IPS-18a (cell line): ENCODE data around the gene KTI12.
"Not testable (repeated sequence)": the region's sequence is repeated elsewhere in the genome, so short reads cannot be mapped to it uniquely, and the experiment has no call there.

Experiments used
- H3K27ac ChIP-seq: one replicate; pipeline ENCODE4 v1.5.1; 2013; ENCODE audit warnings: low read length
- H3K27me3 ChIP-seq: one replicate; pipeline ENCODE4 v1.6.1; 2013; ENCODE audit warnings: mild to moderate bottlenecking, low read length; ENCODE audit not compliant: control insufficient read depth, insufficient read depth
- H3K36me3 ChIP-seq: one replicate; pipeline ENCODE4 v1.6.1; 2013; ENCODE audit warnings: low read depth, low read length; ENCODE audit not compliant: control insufficient read depth
- H3K4me1 ChIP-seq: one replicate; pipeline ENCODE4 v1.6.1; 2013; ENCODE audit warnings: low read depth, low read length; ENCODE audit not compliant: control insufficient read depth
- H3K4me3 ChIP-seq: one replicate; pipeline ENCODE4 v1.5.1; 2013; ENCODE audit warnings: low read length
- H3K9ac ChIP-seq: one replicate; pipeline ENCODE4 v1.6.1; 2013; ENCODE audit warnings: mild to moderate bottlenecking, low read length, moderate library complexity
- H3K9me3 ChIP-seq: one replicate; pipeline ENCODE4 v1.6.1; 2013; ENCODE audit warnings: low read depth, low read length; ENCODE audit not compliant: control insufficient read depth

Gene KTI12, protein sequence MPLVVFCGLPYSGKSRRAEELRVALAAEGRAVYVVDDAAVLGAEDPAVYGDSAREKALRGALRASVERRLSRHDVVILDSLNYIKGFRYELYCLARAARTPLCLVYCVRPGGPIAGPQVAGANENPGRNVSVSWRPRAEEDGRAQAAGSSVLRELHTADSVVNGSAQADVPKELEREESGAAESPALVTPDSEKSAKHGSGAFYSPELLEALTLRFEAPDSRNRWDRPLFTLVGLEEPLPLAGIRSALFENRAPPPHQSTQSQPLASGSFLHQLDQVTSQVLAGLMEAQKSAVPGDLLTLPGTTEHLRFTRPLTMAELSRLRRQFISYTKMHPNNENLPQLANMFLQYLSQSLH

GRCh38 chr1:52033190-52034049 is at the start of gene KTI12:
Gene KTI12 (minus strand): TSS chr1:52033810. CDS start chr1:52033761, 49 bp downstream.
- H3K27ac ChIP-seq, result peak within 1 kb of the TSS; percentile 15
- peak within 1 kb of the TSS; percentile 87 for H3K4me3 ChIP-seq
- H3K4me1 ChIP-seq, result peaks cover 11% of the 10 kb centered on the region
- H3K36me3 ChIP-seq, result peaks cover 3% of the 10 kb centered on the region
- H3K9ac ChIP-seq, result peak within 1 kb of the TSS; percentile 76
- no peaks in the 10 kb centered on the region for H3K9me3 ChIP-seq
- H3K27me3 ChIP-seq, result no peaks in the 10 kb centered on the region

GRCh38 chr1:52080014-52080415 is 46.4 kb upstream of the KTI12 start:
- Histone ChIP-seq H3K9ac (no peak overlapping the region), H3K4me1 (no peaks in the 10 kb centered on the region)

DNA sequence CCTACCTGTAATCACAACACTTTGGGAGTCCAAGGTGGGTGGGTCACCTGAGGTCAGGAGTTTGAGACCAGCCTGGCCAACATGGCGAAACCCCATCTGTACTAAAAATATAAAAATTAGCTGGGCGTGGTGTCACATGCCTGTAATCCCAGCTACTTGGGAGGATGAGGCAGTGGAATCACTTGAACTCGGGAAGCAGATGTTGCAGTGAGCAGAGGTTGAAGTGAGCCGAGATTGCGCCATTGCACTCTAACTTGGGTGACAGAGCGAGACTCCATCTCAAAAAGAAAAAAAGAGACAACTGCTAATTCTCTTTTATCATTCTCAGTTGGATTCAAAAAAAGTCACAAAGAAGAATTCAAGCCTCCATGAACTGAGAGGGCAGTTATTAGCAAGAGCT is 43.7 kb upstream of the KTI12 start:
- not testable (repeated sequence) for H3K27ac ChIP-seq, H3K9me3 ChIP-seq

More at GRCh38 chr1:52080014-52080415, 46.4 kb upstream of the KTI12 start:
- H3K4me3 ChIP-seq, result no peak overlapping the region
- no peak overlapping the region for H3K27ac ChIP-seq
- peaks cover 28% of the 10 kb centered on the region for H3K36me3 ChIP-seq
- no peaks in the 10 kb centered on the region for H3K27me3 ChIP-seq
- H3K9me3 ChIP-seq, result no peaks in the 10 kb centered on the region

GRCh38 chr1:52072291-52072690 is 38.7 kb upstream of the KTI12 start:
- Histone ChIP-seq H3K27me3 (no peaks in the 10 kb centered on the region), H3K36me3 (peaks cover 38% of the 10 kb centered on the region), H3K4me3 (no peak overlapping the region), H3K9ac (no peak overlapping the region), H3K27ac (no peak overlapping the region), H3K4me1 (no peaks in the 10 kb centered on the region), H3K9me3 (no peaks in the 10 kb centered on the region)

More for the DNA sequence above, 43.7 kb upstream of the KTI12 start:
- H3K9ac ChIP-seq, H3K4me3 ChIP-seq, H3K27me3 ChIP-seq, H3K4me1 ChIP-seq: not testable (repeated sequence)
- H3K36me3 ChIP-seq, result peaks cover 28% of the 10 kb centered on the region

DNA sequence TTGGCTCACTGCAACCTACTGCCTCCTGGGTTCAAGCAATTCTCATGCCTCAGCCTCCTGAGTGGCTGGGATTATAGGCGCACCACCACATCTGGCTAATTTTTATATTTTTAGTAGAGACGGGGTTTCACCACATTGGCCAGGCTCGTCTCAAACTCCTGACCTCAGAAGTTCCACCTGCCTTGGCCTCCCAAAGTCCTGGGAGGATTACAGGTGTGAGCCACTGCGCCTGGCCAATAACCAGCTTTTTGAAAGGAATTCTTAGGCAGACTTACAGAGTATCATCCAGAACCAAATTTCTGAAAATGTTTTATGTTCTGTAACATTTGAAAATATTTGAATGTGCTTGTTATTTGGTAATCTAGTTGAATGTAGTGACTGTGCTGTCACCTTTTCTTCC is 37.1 kb upstream of the KTI12 start:
- no peaks in the 10 kb centered on the region for H3K27me3 ChIP-seq
- H3K27ac ChIP-seq, result no peak overlapping the region
- no peak overlapping the region for H3K9ac ChIP-seq
- H3K9me3 ChIP-seq, result no peaks in the 10 kb centered on the region
- H3K4me3 ChIP-seq, result no peak overlapping the region
- H3K36me3 ChIP-seq, result peaks cover 45% of the 10 kb centered on the region
- no peaks in the 10 kb centered on the region for H3K4me1 ChIP-seq

DNA sequence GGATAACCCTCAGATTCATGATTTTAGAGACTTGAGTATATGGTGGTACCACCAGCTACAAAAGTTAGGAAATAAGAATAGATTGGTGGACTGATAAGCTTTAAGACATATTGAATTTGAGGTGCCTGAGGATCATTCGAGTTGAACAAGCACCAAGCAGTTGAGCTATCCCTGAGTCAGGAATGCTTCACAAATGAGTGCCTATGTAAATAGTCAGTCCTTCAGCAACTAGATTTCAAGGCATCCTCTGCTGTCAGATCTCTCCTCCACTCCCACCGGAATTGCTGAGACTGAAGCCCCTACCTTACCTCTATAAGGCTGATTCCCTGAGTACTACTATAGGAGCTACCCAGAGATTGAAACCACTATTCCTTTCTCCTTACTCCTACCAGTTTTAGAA is 29.6 kb upstream of the KTI12 start:
- Histone ChIP-seq H3K9ac (no peak overlapping the region), H3K27ac (no peak overlapping the region), H3K4me3 (no peak overlapping the region), H3K36me3 (peaks cover 71% of the 10 kb centered on the region), H3K9me3 (no peaks in the 10 kb centered on the region), H3K27me3 (no peaks in the 10 kb centered on the region), H3K4me1 (peaks cover 1% of the 10 kb centered on the region)

GRCh38 chr1:52060822-52061221 is 27.2 kb upstream of the KTI12 start:
- H3K27ac ChIP-seq, result no peak overlapping the region
- no peak overlapping the region for H3K9ac ChIP-seq
- no peaks in the 10 kb centered on the region for H3K9me3 ChIP-seq
- H3K36me3 ChIP-seq, result peaks cover 53% of the 10 kb centered on the region
- H3K27me3 ChIP-seq, result no peaks in the 10 kb centered on the region
- peaks cover 12% of the 10 kb centered on the region for H3K4me1 ChIP-seq
- H3K4me3 ChIP-seq, result no peak overlapping the region

GRCh38 chr1:52059888-52060287 is 26.3 kb upstream of the KTI12 start:
- Histone ChIP-seq H3K36me3 (peaks cover 44% of the 10 kb centered on the region), H3K27ac (no peak overlapping the region), H3K9ac (no peak overlapping the region), H3K27me3 (no peaks in the 10 kb centered on the region), H3K4me3 (no peak overlapping the region), H3K4me1 (peaks cover 12% of the 10 kb centered on the region), H3K9me3 (no peaks in the 10 kb centered on the region)

DNA sequence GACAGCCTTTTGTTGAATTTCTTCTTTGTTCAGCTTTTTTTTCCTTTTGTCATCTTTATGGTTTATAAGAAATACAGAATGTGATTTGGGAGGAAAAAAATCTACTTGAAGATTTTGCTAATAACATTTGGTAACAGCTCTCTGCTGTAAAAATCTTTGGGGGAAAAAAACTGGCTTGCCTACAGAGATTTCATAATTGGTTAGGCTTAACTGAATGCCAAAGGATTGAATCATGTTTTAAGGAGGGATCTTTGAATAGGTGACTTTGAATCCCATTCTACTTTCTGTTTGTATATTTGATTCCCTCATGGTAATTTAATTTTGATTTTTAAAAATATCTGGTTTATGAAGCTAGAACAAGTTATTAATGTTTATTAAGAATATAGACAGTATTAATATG is 25.7 kb upstream of the KTI12 start:
- Histone ChIP-seq H3K4me3 (no peak overlapping the region), H3K36me3 (peaks cover 38% of the 10 kb centered on the region), H3K9me3 (no peaks in the 10 kb centered on the region), H3K4me1 (peaks cover 12% of the 10 kb centered on the region), H3K9ac (no peak overlapping the region), H3K27ac (no peak overlapping the region), H3K27me3 (no peaks in the 10 kb centered on the region)

DNA sequence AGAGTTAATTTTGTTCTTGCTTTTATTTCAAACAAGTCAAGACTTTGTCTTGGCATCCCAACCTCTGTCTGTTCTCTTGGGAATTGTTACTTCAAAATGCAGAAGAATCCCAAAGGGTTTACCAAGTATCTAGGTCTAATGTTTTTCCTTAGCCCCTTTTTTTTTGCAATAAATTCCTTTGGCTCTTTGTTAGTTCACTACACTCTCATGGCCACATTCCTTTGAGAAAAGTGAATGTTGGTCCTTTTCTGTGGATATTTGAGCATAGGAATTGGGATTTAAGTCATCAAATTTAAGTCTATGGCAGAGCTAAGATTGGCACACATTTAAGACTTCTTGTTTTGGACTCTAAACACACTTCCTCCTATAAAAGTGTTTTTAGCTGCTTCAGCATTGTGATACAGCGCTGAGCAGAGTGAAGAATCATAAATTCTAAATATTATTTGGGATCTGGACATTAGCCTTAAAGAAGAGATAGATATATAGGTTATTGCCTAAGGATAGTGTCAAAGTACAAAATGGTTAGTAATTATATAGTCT is 24.3 kb upstream of the KTI12 start:
- Histone ChIP-seq H3K9me3 (no peaks in the 10 kb centered on the region), H3K27me3 (no peaks in the 10 kb centered on the region), H3K4me1 (peaks cover 17% of the 10 kb centered on the region), H3K36me3 (peaks cover 25% of the 10 kb centered on the region), H3K9ac (peak overlapping the region; percentile 99), H3K4me3 (peak overlapping the region; percentile 99), H3K27ac (no peak overlapping the region)

GRCh38 chr1:52057255-52057654 is 23.6 kb upstream of the KTI12 start:
- peak overlapping the region; percentile 99 for H3K4me3 ChIP-seq
- peaks cover 17% of the 10 kb centered on the region for H3K4me1 ChIP-seq
- H3K27me3 ChIP-seq, result no peaks in the 10 kb centered on the region
- peak overlapping the region; percentile 25 for H3K27ac ChIP-seq
- H3K36me3 ChIP-seq, result peaks cover 20% of the 10 kb centered on the region
- no peaks in the 10 kb centered on the region for H3K9me3 ChIP-seq
- peak overlapping the region; percentile 99 for H3K9ac ChIP-seq
